Testis (tissue), 3 donors: ENCODE results near the gene MOK. TPM values are rescaled to one million over a fixed set of nuclear protein-coding genes. Genes with fewer than 3 reads are reported as not detected.

Source experiments
- DNase-seq: peaks from one replicate; pipeline ENCODE4 v3.0.0-alpha.2; 2019
- H3K27ac ChIP-seq, 2 donors: fragments of 200-600 bp; sonication (generic); one replicate each; pipeline ENCODE4 v1.5.1; 2019
- H3K27me3 ChIP-seq: fragments of 200-600 bp; sonication (generic); one replicate; pipeline ENCODE4 v1.5.1; 2019
- H3K36me3 ChIP-seq: fragments of 200-600 bp; sonication (generic); one replicate; pipeline ENCODE4 v1.5.1; 2017; ENCODE audit warnings: low read depth; ENCODE audit errors: missing control alignments
- H3K4me1 ChIP-seq: fragments of 200-600 bp; sonication (generic); one replicate; pipeline ENCODE4 v1.5.1; 2019
- H3K4me3 ChIP-seq, 2 donors: fragments of 200-600 bp; sonication (generic); one replicate each; pipeline ENCODE4 v1.5.1; 2017 to 2019
- H3K9me3 ChIP-seq: fragments of 200-600 bp; sonication (generic); one replicate; pipeline ENCODE4 v1.5.1; 2017
- CTCF ChIP-seq, 3 experiments: fragments of 450-650 bp in 2 of 3; fragments of 200-600 bp in 1 of 3; sonication (generic) in 1 of 3; IDR thresholded peaks; one replicate each; pipeline ENCODE4 v1.5.1; 2016 to 2019; ENCODE audit warnings: antibody characterized with exemption in 3 of 3, mild to moderate bottlenecking in 2 of 3, moderate library complexity in 1 of 3
- POLR2A ChIP-seq: fragments of 450-650 bp; IDR thresholded peaks from one replicate; pipeline ENCODE4 v1.6.1; 2017; ENCODE audit warnings: antibody characterized with exemption, mild to moderate bottlenecking, moderate library complexity
- WGBS, 2 donors: methylation state at CpG; one replicate each; pipeline ENCODE4 v1.1.5; 2018; 5-methylcytosine and 5-hydroxymethylcytosine counted together
- intact Hi-C: fragments of 100-400 bp; cut with DNase I; formaldehyde crosslinking; loops from one replicate; pipeline ENCODE4 v1.15.1; 2023; ENCODE audit warnings: low total_unique reads
- polyA plus RNA-seq: library from polyadenylated mRNA; stranded (reverse); fragments of 350-450 nt; fragmentation: Illumina TruSeq; extraction: RNeasy Lipid Tissue Mini Kit (QIAGEN cat#74804); gene quantifications from one replicate; pipeline ENCODE4 v1.2.3, GENCODE V29; 2014; ENCODE audit warnings: low read depth, low replicate concordance; ENCODE audit not compliant: insufficient read depth
- total RNA-seq, 2 donors: library from RNA; depleted of rRNA; stranded (reverse); fragments of >200 nt; gene quantifications; one replicate each; pipeline ENCODE4 v1.2.3, GENCODE V29; 2016

Gene MOK
- total and polyA plus RNA-seq, 3 donors from 2014 or later, result 157 to 188 (median 171) TPM

GRCh38 chr14:102229739-102230092 is 75.2 kb downstream of the MOK start:
- H3K9me3 ChIP-seq, result no peaks in the 10 kb centered on the region
- H3K27ac ChIP-seq, result no peak overlapping the region
- TF ChIP-seq CTCF (IDR thresholded peaks at IDR 0.05), result no peak
- TF ChIP-seq POLR2A, result no peak
- H3K4me3 ChIP-seq, result no peak overlapping the region
- 79 to 87% methylated on average over 4 to 9 of the region's 9 CpGs for whole genome bisulfite sequencing, 2 donors
- DNase-seq, result no peak
- intact Hi-C loops, result no loop called here
- no peaks in the 10 kb centered on the region for H3K36me3 ChIP-seq
- peaks cover 14% of the 10 kb centered on the region for H3K4me1 ChIP-seq
- H3K27me3 ChIP-seq, result no peaks in the 10 kb centered on the region

- H3K4me3 ChIP-seq, result no peak overlapping the region
Observed at GRCh38 chr14:102229071-102229738, 75.8 kb downstream of the MOK start.

GRCh38 chr14:102227184-102227964 is 77.6 kb downstream of the MOK start:
- H3K4me1 ChIP-seq, result peaks cover 10% of the 10 kb centered on the region
- no peaks in the 10 kb centered on the region for H3K9me3 ChIP-seq
- H3K36me3 ChIP-seq, result no peaks in the 10 kb centered on the region
- peak overlapping the region; percentile 65 to 69 for H3K27ac ChIP-seq
- DNase-seq, result peak; percentile 52
- H3K4me3 ChIP-seq, result peak overlapping the region; percentile 51 to 64
- no peaks in the 10 kb centered on the region for H3K27me3 ChIP-seq
- intact Hi-C loops, result no loop called here
- no peak for TF ChIP-seq POLR2A
- no peak for TF ChIP-seq CTCF (IDR thresholded peaks at IDR 0.05)
- 30 to 41% methylated on average over 27 to 28 of the region's 28 CpGs for WGBS, 2 donors

More at GRCh38 chr14:102229071-102229738, 75.8 kb downstream of the MOK start:
- Histone ChIP-seq H3K36me3 (no peaks in the 10 kb centered on the region), H3K27ac (no peak overlapping the region), H3K27me3 (no peaks in the 10 kb centered on the region), H3K9me3 (no peaks in the 10 kb centered on the region), H3K4me1 (peaks cover 10% of the 10 kb centered on the region)
- 60 to 83% methylated on average over 37 to 43 of the region's 43 CpGs for WGBS, 2 donors
- intact Hi-C loops, result no loop called here
- TF ChIP-seq POLR2A (no peak), CTCF (IDR thresholded peaks at IDR 0.05) (no peak)
- DNase-seq, result no peak

GRCh38 chr14:102226356-102227125 is 78.4 kb downstream of the MOK start:
- no peak for TF ChIP-seq POLR2A
- TF ChIP-seq CTCF (IDR thresholded peaks at IDR 0.05), result no peak
- peak overlapping the region; percentile 51 to 64 for H3K4me3 ChIP-seq
- no peaks in the 10 kb centered on the region for H3K9me3 ChIP-seq
- DNase-seq, result no peak
- H3K36me3 ChIP-seq, result no peaks in the 10 kb centered on the region
- H3K27me3 ChIP-seq, result no peaks in the 10 kb centered on the region
- peaks cover 10% of the 10 kb centered on the region for H3K4me1 ChIP-seq
- peak overlapping the region; percentile 65 to 69 for H3K27ac ChIP-seq
- 59 to 73% methylated on average over 24 to 27 of the region's 27 CpGs for WGBS, 2 donors
- intact Hi-C loops, result no loop called here
